Measurements from ENCODE around the gene MRGPRG. TPM values are rescaled to one million over a fixed set of nuclear protein-coding genes. Genes with fewer than 3 reads are reported as not detected.
A peak's percentile ranks its signal among the peaks of the same experiment; 100 is the strongest.

MRGPRG gene
- total and polyA plus RNA-seq, 2 of the 8 experiments (the other 6 are each of a cell fraction or from before 2014, with no cell fraction given): not detected

DNA sequence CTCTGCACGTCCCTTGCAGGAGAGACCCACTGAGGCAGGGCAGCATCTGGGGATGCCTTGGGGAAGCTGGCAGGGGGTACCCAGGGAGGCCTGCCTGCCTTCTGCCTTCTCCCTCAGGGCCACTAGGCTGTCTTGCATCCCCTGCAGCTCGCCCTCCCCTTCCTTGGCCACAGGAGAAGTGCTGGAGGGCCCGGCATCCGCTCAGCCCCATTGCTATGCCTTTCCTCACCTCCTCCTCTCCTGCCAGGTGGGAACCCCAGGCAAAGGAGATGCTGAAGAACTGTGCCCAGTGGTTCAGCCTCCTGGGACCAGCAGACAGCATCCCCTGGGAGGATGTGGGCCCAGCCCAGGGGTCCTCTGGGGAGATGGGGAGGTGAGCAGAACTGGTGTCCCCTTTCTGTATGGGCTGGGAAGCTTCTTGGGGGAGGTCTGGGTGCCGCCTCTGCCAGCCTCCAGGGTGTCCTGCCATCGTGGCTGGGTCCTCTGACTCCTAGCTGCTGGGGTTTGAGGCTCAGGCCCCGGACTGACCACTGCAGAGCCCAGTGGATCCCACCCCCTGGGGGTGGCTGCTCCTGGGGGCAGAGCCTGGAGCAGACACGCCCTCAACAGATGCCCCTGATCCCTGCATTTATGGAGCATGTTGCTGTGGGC lies 20.6 kb downstream of the MRGPRG start:
- Histone ChIP-seq H3K23ac (ENCODE audit: insufficient read length) (no peak overlapping the region), H2BK120ac (replicated peaks; ENCODE audit: low read depth, low read length) (no peak overlapping the region), H3K14ac (ENCODE audit: insufficient read length) (no peak overlapping the region), H4K5ac (ENCODE audit: insufficient read length, low read depth, low read length) (no peak overlapping the region), H2BK5ac (ENCODE audit: low read depth, low read length) (no peak overlapping the region), H3K23me2 (ENCODE audit: low read depth, low read length) (peaks cover 3% of the 10 kb centered on the region; the same call in 1 of the 2 replicates), H3K56ac (replicated peaks; ENCODE audit: insufficient read length, low read depth, low read length) (no peak overlapping the region), H3K9ac (replicated peaks in 1 of 4; ENCODE audit: extremely low read depth in 1 of 4, low read depth in 3 of 4, low read length in 3 of 4) (no peak overlapping the region), H3K79me2 (ENCODE audit: control insufficient read depth in 1 of 2, insufficient read depth in 2 of 2, low read length in 2 of 2) (no peaks in the 10 kb centered on the region), H3K18ac (ENCODE audit: extremely low read depth, low read length) (0 out of 2 replicates have a peak overlapping the region, but pooled peaks have one; percentile 24), H4K8ac (ENCODE audit: extremely low read depth, insufficient read depth, low read length) (no peak overlapping the region), H2BK12ac (ENCODE audit: low read depth, low read length) (0 out of 2 replicates have a peak overlapping the region, but pooled peaks have one; percentile 12), H2AFZ (ENCODE audit: low read length) (no peak overlapping the region), H3K36me3 (ENCODE audit: control insufficient read depth in 2 of 4, insufficient read depth in 4 of 4, low read length in 3 of 4) (no peaks in the 10 kb centered on the region), H2AK5ac (ENCODE audit: low read depth, low read length) (no peak overlapping the region), H3K79me1 (ENCODE audit: low read depth, low read length) (peaks cover 3% of the 10 kb centered on the region; the same call in 1 of the 2 replicates), H3K4me3 (ENCODE audit: extremely low read depth in 1 of 4, insufficient read depth in 2 of 4, low read depth in 3 of 4, low read length in 4 of 4) (no peak overlapping the region), H3K27ac (ENCODE audit: low read depth, low read length) (no peak overlapping the region), H3K4me2 (ENCODE audit: insufficient read depth in 1 of 2, low read depth in 2 of 2, low read length in 2 of 2) (no peak overlapping the region), H4K91ac (replicated peaks; ENCODE audit: insufficient read length, low read length) (peak overlapping the region; percentile 42), H3K4me1 (replicated peaks in 1 of 4; ENCODE audit: control insufficient read depth in 3 of 4, insufficient read depth in 4 of 4, low read length in 3 of 4) (peaks cover 0 to 10% (median 3%) of the 10 kb centered on the region in 4 experiments; a peak in 4 of 7 replicates), H3K4ac (replicated peaks; ENCODE audit: insufficient read length, low read depth, low read length) (no peak overlapping the region), H2BK20ac (ENCODE audit: low read length) (no peak overlapping the region), H3K9me3 (ENCODE audit: insufficient read depth in 2 of 2, low read depth in 1 of 2, low read length in 1 of 2) (no peaks in the 10 kb centered on the region), H3K27me3 (replicated peaks in 1 of 4; ENCODE audit: control insufficient read depth in 3 of 4, extremely low read depth in 1 of 4, insufficient read depth in 3 of 4, low read length in 3 of 4) (peaks cover 3 to 13% (median 12%) of the 10 kb centered on the region in 4 experiments), H4K20me1 (replicated peaks in 1 of 2; ENCODE audit: control insufficient read depth in 1 of 2, insufficient read depth in 2 of 2, low read length in 2 of 2) (peaks cover 0 to 2% of the 10 kb centered on the region in 2 experiments), H2BK15ac (ENCODE audit: low read length) (no peak overlapping the region)
- DNase-seq (ENCODE audit: low read depth in 1 of 2, low spot score in 2 of 2): no peak
- WGBS, 2 experiments (ENCODE audit: extremely low coverage in 1 of 2, insufficient coverage in 1 of 2, insufficient read length in 1 of 2, insufficient replicate concordance in 2 of 2, low coverage in 1 of 2, low lambda C conversion rate in 2 of 2, missing lambda C conversion rate in 1 of 2): 89% methylated on average over 8 of the region's 8 CpGs; no CpG with 5 or more reads in 1 of the 2 experiments
- ChIA-PET POLR2A (ENCODE audit: partially characterized antibody) (interaction anchor here (0.8 to 1.2 kb wide), 5 partner anchors 8 to 183 kb away, joined by 3 to 6 read pairs (median 3); partner anchors contain the start of gene CARS1), CTCF (ENCODE audit: partially characterized antibody) (interaction anchor here (0.8 to 12.0 kb wide), 9 partner anchors 18 to 113 kb away, joined by 3 to 99 read pairs (median 3); no protein-coding TSS in a partner anchor)
- FAIRE-seq: no peak
- no peak for TF ChIP-seq PHF8 (conservative IDR thresholded peaks at IDR 0.05; ENCODE audit: low read depth, low read length)
- TF ChIP-seq NRF1 (IDR thresholded peaks at IDR 0.05; ENCODE audit: low read depth, low read length): no peak
- TF ChIP-seq ATF3 (IDR thresholded peaks at IDR 0.05; ENCODE audit: insufficient read depth, low read depth, low read length): no peak
- TF ChIP-seq JUN (IDR thresholded peaks at IDR 0.05; ENCODE audit: low read depth, low read length): no peak
